Uterus (tissue), 2 donors: ENCODE data around the gene FICD.

Experiments
- CTCF ChIP-seq, 4 experiments: fragments of 200-600 bp in 2 of 4; fragments of 450-650 bp in 2 of 4; sonication (generic) in 2 of 4; IDR thresholded peaks; one replicate each; pipeline ENCODE4 v1.5.1; 2016 to 2019; ENCODE audit warnings: antibody characterized with exemption in 4 of 4, mild to moderate bottlenecking in 2 of 4, moderate library complexity in 1 of 4
- POLR2A ChIP-seq, 2 donors: fragments of 450-650 bp; IDR thresholded peaks; one replicate each; pipeline ENCODE4 v1.6.1; 2016; ENCODE audit warnings: antibody characterized with exemption in 2 of 2, mild to moderate bottlenecking in 1 of 2, moderate library complexity in 1 of 2

- TF ChIP-seq CTCF (IDR thresholded peaks at IDR 0.05) = no peak
- TF ChIP-seq POLR2A (IDR thresholded peaks at IDR 0.05) = no peak
These were observed 44.7 kb downstream of the FICD start for GRCh38 chr12:108559748-108560147.
